HG03175 (cell line): ENCODE data around the gene PARP6.

Source experiments
- ATAC-seq: cut with Tn5 transposase; IDR thresholded peaks from one replicate; pipeline ENCODE4 v1.9.1; 2021; ENCODE audit warnings: mild to moderate bottlenecking, moderate library complexity; ENCODE audit not compliant: unreplicated experiment

Gene PARP6

GRCh38 chr15:72231833-72232478 lies 40.4 kb downstream of the PARP6 start:
- ATAC-seq, result no peak

- peak; percentile 47 for ATAC-seq
Measured at GRCh38 chr15:72231066-72231832, 41.1 kb downstream of the PARP6 start, which contains the start of gene PKM. TSS of gene PKM (minus strand) at chr15:72231190. CDS start at chr15:72219097, 12,093 bp downstream.

GRCh38 chr15:72230197-72231065 lies 41.9 kb downstream of the PARP6 start:
- ATAC-seq, result no peak

- no peak for ATAC-seq
Measured at GRCh38 chr15:72229947-72230196, 42.5 kb downstream of the PARP6 start.

GRCh38 chr15:72229076-72229946 lies 43.0 kb downstream of the PARP6 start:
- no peak for ATAC-seq

- ATAC-seq, result no peak
Measured at GRCh38 chr15:72227720-72228119, 44.6 kb downstream of the PARP6 start.

- ATAC-seq, result no peak
Measured at GRCh38 chr15:72227192-72227586, 45.2 kb downstream of the PARP6 start.

GRCh38 chr15:72223278-72223677 lies 49.1 kb downstream of the PARP6 start:
- no peak for ATAC-seq

- no peak for ATAC-seq
Measured at GRCh38 chr15:72222393-72222792, 50.0 kb downstream of the PARP6 start.

- ATAC-seq, result no peak
Measured at GRCh38 chr15:72220687-72221086, 51.7 kb downstream of the PARP6 start.

- no peak for ATAC-seq
Measured at GRCh38 chr15:72217216-72217615, 55.1 kb downstream of the PARP6 start.

- ATAC-seq, result no peak
Measured at GRCh38 chr15:72216079-72216478, 56.3 kb downstream of the PARP6 start.

GRCh38 chr15:72207558-72208085 lies 64.7 kb downstream of the PARP6 start:
- ATAC-seq, result no peak

GRCh38 chr15:72206677-72207000 lies 65.7 kb downstream of the PARP6 start:
- no peak for ATAC-seq

GRCh38 chr15:72205896-72206676 lies 66.3 kb downstream of the PARP6 start:
- ATAC-seq, result no peak

GRCh38 chr15:72205273-72205672 lies 67.1 kb downstream of the PARP6 start:
- no peak for ATAC-seq

- ATAC-seq, result no peak
Measured at GRCh38 chr15:72203507-72203837, 68.9 kb downstream of the PARP6 start.

GRCh38 chr15:72202801-72203506 lies 69.4 kb downstream of the PARP6 start:
- no peak for ATAC-seq

- ATAC-seq, result no peak
Measured at GRCh38 chr15:72202302-72202701, 70.1 kb downstream of the PARP6 start.
